HEK293 (cell line): ENCODE data around the gene CDC14A.

ENCODE experiments used
- CTCF ChIP-seq: fragments of 450-650 bp; formaldehyde crosslinking; IDR thresholded peaks from 2 replicates; pipeline ENCODE4 v1.5.1; 2016; ENCODE audit warnings: missing biosample characterization, missing genetic modification characterization
- YY1 ChIP-seq: fragments of 450-650 bp; formaldehyde crosslinking; IDR thresholded peaks from 2 replicates; pipeline ENCODE4 v1.5.1; 2018; ENCODE audit warnings: missing biosample characterization, missing genetic modification characterization
- ZBTB11 ChIP-seq: fragments of 450-650 bp; formaldehyde crosslinking; conservative IDR thresholded peaks from 2 replicates; pipeline ENCODE4 v1.5.1; 2016; ENCODE audit warnings: low read depth, missing biosample characterization, missing genetic modification characterization
- ZNF140 ChIP-seq: fragments of 450-650 bp; formaldehyde crosslinking; IDR thresholded peaks from 2 replicates; pipeline ENCODE4 v1.5.1; 2016; ENCODE audit warnings: missing biosample characterization, missing genetic modification characterization
- ZNF274 ChIP-seq, 2 experiments: fragments of 200-500 bp in 1 of 2; fragments of 450-650 bp in 1 of 2; sonication (Bioruptor generic) in 1 of 2; formaldehyde crosslinking in 1 of 2; IDR thresholded peaks; 2 replicates each; pipeline versions ENCODE4 v1.5.1 to v1.6.1; 2014 to 2016; ENCODE audit warnings: borderline replicate concordance in 1 of 2, inconsistent platforms in 1 of 2, low read length in 1 of 2, missing biosample characterization in 1 of 2, missing genetic modification characterization in 1 of 2
- ZNF398 ChIP-seq: fragments of 450-650 bp; formaldehyde crosslinking; IDR thresholded peaks from 2 replicates; pipeline ENCODE4 v1.5.1; 2017; ENCODE audit warnings: missing biosample characterization, missing genetic modification characterization
- ZNF501 ChIP-seq: fragments of 450-650 bp; formaldehyde crosslinking; IDR thresholded peaks from 2 replicates; pipeline ENCODE4 v1.5.1; 2016; ENCODE audit warnings: missing biosample characterization, missing genetic modification characterization
- ZNF660 ChIP-seq: fragments of 450-650 bp; IDR thresholded peaks from 2 replicates; pipeline ENCODE4 v1.5.1; 2018; ENCODE audit warnings: missing biosample characterization, mild to moderate bottlenecking, missing genetic modification characterization

GRCh38 chr1:100481303-100481702 lies 129.0 kb downstream of the CDC14A start:
- TF ChIP-seq CTCF (tag by site-specific recombination), result no peak
- TF ChIP-seq YY1 (tag by site-specific recombination), result no peak
- TF ChIP-seq ZNF140 (tag by site-specific recombination), result no peak
- no peak for TF ChIP-seq ZNF660
- no peak for TF ChIP-seq ZNF501 (tag by site-specific recombination)
- TF ChIP-seq ZNF274 (IDR thresholded peaks at IDR 0.05; ENCODE audit: low read length), result no peak
- TF ChIP-seq ZNF274 (tag by site-specific recombination; IDR thresholded peaks at IDR 0.05; ENCODE audit: borderline replicate concordance), result no peak
- no peak for TF ChIP-seq ZBTB11 (tag by site-specific recombination)
- no peak for TF ChIP-seq ZNF398 (tag by site-specific recombination)
